GM10266 (cell line): Measurements from ENCODE around the gene SH3BP1.
A peak's percentile ranks its signal among the peaks of the same experiment; 100 is the strongest.

ENCODE experiments used
- DNase-seq: peaks from one replicate; pipeline ENCODE4 v3.0.0; 2012; ENCODE audit errors: extremely low spot score
- TF ChIP-seq, protein P1 (sequence below): IDR thresholded peaks from 2 replicates; pipeline ENCODE4 v1.5.1; 2012; ENCODE audit warnings: mild to moderate bottlenecking, low read depth; ENCODE audit not compliant: control insufficient read depth, insufficient read depth; ENCODE audit errors: missing control alignments

Gene SH3BP1

DNA sequence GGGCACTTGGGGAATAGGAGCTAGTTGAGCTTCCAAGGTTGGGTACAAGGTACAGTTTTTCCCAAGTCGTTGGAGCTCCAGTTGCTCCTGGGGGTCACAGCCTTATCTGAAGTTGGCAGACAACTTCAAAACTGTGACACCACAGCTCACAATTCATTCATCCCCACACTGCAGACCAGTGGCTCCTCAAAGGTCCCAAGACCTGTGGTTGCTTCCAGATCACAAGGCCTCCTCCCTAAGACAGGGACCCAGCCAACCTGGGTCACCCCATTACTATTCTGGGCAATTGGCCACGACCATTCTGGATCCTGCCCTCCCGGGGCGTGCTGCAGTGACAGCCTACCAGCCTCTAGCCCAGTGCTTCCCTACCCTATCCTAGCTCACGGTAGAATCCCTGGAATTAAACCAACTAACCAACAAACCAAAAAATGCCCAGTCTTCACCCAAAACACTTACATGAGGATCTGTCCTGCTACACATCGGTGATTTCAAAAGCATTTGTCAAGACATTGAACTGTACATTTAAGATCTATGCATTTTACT, 18.2 kb downstream of the SH3BP1 start:
- TF ChIP-seq, protein P1, sequence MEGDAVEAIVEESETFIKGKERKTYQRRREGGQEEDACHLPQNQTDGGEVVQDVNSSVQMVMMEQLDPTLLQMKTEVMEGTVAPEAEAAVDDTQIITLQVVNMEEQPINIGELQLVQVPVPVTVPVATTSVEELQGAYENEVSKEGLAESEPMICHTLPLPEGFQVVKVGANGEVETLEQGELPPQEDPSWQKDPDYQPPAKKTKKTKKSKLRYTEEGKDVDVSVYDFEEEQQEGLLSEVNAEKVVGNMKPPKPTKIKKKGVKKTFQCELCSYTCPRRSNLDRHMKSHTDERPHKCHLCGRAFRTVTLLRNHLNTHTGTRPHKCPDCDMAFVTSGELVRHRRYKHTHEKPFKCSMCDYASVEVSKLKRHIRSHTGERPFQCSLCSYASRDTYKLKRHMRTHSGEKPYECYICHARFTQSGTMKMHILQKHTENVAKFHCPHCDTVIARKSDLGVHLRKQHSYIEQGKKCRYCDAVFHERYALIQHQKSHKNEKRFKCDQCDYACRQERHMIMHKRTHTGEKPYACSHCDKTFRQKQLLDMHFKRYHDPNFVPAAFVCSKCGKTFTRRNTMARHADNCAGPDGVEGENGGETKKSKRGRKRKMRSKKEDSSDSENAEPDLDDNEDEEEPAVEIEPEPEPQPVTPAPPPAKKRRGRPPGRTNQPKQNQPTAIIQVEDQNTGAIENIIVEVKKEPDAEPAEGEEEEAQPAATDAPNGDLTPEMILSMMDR: no peak
- peak; percentile 50 for DNase-seq

DNA sequence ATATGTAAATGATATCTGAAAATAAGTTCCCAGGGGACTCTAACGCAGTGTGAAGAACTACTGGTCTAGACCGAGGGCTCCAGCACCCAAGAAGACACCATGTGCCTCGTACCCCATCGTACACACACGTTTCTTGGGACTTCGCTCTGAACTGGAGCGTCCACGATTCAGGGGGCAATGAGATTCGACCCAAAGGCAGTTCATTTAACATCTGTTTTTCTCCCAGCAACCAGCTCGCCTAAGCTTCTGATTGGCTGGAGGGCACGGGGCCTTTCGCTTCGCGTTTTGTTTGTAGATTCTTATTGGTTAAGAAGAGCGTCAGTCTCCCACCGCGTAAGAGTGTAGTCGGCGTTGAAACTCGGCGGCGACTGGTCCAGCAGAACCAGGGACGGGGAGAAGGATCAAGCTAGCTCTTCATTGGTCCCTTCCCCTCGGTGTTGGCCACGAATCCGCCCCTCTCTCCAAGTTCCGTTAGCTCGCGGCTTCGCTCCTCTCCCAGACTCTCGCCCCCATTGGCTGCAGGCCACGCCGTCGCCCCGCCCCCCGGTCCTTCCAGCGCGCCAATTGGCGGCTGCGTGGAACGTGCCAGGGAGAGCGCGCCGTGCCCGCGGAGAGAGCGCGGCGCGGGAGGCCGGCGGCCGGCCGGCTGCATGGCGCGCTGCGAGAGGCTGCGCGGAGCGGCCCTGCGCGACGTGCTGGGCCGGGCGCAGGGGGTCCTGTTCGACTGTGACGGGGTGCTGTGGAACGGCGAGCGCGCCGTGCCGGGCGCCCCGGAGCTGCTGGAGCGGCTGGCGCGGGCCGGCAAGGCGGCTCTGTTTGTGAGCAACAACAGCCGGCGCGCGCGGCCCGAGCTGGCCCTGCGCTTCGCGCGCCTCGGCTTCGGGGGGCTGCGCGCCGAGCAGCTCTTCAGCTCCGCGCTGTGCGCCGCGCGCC, 18.9 kb downstream of the SH3BP1 start, which contains the start of gene PDXP:
Gene PDXP (plus strand): TSS at position 591 of the 933 bp plus-strand sequence. CDS start 60 bp downstream, at position 651.
- peak; percentile 100 for DNase-seq
- TF ChIP-seq, protein P1: no peak

DNA sequence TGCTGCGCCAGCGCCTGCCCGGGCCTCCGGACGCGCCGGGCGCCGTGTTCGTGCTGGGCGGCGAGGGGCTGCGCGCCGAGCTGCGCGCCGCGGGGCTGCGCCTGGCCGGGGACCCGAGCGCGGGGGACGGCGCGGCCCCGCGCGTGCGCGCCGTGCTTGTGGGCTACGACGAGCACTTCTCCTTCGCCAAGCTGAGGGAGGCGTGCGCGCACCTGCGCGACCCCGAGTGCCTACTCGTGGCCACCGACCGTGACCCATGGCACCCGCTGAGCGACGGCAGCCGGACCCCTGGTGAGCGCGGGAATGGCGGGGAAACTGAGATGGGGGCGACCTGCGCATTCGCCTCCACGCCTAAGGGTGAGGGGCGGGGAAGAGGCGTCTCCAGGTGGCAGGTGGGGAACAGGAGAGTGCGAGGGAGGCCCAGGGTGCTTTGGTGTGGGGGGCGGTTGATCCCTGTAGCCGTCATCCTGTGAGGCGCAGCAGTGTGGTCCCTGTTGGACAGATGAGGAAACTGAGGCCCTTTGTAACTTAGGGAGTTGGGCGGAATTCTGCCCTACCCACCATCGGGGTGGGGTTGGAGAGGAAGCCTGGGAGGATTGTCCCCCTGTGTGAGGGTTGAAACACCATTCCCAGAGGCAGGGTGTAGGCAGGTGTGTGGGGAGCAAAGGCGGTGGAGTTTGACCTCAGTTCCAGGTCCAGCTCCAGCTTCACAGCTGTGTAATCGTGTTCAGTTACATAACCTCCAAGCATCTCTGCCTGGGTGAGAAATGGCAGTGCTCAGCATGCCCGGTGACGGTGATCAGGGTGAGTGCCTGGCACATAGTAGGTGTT, 19.8 kb downstream of the SH3BP1 start:
- TF ChIP-seq, protein P1: no peak
- peak; percentile 54 for DNase-seq

DNA sequence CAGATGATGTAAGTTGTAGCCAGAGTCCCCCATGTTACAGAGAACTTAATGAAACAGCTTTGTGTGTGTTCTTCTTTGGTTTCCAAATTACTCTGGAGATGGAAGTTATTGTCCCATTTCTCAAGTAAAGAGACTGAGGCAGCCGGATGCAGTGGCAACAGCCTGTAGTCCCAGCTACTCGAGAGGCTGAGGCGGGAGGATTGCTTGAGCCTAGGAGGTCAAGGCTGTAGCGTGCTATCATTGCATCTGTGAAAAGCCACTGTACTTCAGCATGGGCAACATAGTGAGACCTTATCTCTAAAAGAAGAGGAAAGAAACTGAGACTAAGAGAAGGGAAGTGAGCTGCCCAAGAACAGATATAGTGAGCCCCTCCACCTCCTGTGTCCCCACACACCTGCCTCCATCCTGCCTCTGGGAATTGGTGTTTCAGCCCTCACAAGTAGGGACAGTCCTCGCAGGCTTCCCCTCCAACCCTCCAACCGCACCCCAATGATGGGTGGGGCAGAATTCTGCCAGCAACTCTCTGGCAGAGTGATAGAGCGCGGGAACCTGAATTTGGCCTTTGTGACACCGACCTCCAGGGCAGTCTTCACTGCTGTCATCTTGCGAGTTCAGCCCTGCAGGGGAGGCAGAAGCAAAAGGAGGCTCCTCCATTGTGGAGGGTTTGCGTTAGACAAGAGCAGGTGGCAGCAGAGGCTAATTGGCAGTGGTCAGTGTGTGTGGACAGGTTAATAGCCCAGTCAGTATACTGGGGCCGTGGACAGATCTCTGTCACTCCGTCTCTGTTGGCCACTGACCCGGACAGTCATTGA, 20.6 kb downstream of the SH3BP1 start:
- TF ChIP-seq, protein P1: no peak
- no peak for DNase-seq

DNA sequence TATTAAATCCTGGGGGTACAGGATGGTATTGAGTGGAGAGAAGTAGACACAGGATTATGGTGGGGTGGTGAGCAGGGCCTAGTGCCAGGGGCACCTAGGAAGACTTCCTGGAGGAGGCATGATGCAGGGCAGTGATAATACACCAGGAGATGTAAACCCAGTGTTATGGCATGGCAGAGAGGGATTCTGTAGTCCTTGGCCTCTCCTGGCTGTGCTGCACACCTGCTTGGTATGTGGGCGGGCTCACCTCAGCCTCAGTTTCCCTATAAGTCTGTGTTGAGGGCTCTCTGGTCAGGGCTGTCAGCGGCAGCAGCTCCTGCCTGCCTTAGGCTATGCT, 21.2 kb downstream of the SH3BP1 start:
- TF ChIP-seq, protein P1: no peak
- DNase-seq: no peak

DNA sequence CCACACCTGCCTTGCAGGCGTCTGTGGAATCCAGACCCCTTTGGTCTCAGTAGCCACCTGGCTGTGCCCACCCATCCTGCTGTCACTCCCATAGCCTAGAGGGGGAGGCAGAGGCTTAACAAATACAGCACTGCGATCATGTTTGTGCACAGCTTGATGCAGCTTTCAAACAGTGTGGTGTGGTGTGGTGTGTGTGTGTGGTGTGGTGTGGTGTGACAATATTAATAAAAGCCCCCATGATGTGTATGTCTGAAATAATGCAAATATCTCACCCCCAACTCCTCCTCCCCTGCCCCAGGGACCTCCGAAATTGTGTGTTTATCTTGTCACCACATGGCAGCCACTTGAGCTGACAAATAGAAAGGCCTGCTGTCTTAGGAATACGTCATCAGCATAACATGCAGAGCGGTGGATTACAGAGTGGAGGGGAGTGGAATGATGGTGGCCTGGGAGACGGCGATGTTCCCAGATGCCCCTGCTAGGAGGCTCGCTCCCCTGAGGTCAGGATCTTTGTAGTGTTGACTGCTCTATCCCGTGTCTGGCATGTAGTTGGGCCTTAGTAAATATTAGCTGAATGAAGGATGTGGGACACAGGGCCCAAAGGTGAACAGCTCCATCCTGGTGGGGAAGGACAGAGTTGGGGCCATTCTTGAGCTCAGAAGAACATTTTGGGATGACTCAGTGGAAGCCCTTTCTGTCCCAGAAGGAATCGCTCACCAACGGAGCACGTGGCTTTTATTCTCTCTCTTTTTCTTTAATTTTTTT, 21.9 kb downstream of the SH3BP1 start:
- DNase-seq: no peak
- TF ChIP-seq, protein P1: peak; percentile 70
